GM21367 (cell line): ENCODE results near the gene BCL7C.
"Not testable (repeated sequence)": the region's sequence is repeated elsewhere in the genome, so short reads cannot be mapped to it uniquely, and the experiment has no call there.

Experiments used
- ATAC-seq: cut with Tn5 transposase; IDR thresholded peaks from one replicate; pipeline ENCODE4 v1.9.1; 2021; ENCODE audit not compliant: unreplicated experiment

Gene BCL7C

DNA sequence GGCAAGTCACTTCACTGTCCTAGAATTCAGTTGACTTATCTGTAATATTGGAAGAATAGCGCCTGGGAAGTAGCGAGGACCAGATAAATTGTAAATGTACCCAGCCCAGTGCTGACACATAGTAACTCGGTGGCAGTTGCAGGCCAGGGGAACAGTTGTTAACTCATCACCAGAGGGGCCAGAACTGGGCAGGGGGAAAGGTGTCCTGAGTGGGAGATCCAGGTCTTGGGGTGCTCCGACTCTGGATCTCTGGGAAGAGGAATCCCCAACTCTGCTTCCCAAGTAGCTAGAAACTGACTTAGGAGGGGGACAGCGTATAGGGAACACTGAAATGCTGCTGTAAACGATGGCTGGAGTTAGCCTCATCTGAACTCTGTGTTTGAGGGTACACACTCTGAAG, 23.0 kb downstream of the BCL7C start:
- no peak for ATAC-seq

DNA sequence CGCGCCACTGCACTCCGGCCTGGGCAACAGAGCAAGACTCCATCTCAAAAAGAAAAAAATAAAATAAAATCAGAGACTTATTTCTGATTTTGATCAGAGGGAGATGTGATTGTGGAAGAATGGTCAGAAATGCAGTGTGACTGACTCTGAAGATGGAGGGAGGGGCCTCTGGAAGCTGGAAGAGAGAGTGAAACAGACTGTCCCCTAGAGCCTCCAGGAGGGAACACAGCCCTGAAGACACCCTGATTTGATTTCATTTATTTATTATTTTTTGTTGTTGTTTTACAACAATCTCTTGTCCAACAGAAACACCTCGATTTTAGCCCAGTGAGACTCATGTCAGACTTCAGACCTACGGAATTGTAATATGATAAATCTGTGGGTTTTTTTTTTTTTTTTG, 26.1 kb downstream of the BCL7C start:
- ATAC-seq: no peak

DNA sequence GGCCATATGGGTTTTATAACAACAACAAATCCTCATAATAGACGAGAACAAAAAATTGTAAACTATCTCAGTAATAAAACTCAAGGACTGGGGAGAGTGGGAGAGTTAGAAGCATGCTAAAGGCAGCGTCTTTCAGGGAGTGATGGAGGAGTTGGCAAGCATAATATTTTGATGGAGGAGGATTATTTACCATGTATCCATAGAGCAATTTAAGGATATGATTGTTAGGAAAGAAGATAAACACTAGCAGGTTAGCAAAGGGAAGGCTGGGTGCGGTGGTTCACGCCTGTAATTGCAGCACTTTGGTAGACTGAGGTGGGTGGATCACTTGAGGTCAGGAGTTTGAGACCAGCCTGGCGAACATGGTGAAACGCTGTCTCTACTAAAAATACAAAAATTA, 27.8 kb downstream of the BCL7C start:
- ATAC-seq: no peak

DNA sequence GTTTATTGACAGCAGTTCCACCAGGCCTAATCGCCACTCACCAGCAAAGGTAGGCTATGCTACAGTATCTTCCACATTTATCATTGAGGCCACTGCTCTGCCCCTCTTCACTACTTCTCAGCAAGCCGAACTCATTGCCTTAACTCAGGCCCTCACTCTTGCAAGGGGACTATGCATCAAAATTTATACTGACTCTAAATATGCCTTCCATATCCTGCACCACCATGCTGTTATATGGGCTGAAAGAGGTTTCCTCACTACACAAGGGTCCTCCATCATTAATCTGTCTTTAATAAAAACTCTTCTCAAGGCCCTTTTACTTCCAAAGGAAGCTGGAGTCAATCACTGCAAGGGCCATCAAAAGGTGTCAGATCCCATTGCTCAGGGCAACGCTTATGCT, 30.7 kb downstream of the BCL7C start:
- not testable (repeated sequence) for ATAC-seq

DNA sequence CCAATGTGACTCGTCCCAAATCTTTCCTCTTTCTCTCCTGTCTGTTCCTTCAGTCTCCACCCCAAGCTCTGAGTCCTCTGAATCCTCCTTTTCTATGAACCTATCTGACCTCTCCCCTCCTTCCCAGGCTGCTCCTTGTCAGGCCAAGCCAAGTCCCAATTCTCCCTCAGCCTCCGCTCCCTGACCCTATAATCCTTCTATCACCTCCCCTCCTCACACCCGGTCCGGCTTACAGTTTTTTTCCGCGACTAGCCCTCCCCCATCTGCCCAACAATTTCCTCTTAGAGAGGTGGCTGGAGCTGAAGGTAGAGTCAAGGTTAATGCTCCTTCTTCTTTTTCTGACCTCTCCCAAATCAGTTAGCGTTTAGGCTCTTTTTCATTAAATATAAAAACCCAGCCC, 33.1 kb downstream of the BCL7C start:
- ATAC-seq: not testable (repeated sequence)

DNA sequence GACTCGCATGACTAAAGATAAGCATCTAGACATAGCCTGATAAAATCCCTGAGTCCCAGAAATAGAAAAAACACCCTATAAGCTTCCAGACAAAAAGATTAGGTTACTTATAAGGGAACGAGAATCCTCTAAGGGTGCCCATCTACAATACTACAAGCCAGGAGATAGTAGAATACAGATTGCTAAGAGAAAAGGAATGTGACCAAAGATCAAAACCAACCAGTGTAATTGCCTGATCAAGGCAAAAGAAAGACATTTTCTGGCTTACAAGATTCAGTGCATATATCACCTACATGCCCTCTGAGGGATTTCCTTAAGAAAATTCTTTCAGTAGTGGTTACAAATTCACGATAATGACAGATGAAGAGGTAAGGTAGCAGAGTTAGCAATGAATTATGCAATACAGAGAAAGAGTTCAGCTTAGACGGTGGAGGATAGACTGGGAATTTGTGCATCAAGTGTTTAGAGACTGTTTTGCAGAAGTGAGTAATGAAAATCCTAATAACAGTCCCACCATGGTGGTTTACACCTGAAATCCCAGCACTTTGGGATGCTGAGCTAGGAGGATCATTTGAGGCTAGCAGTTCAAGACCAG, 35.0 kb downstream of the BCL7C start:
- ATAC-seq: no peak

DNA sequence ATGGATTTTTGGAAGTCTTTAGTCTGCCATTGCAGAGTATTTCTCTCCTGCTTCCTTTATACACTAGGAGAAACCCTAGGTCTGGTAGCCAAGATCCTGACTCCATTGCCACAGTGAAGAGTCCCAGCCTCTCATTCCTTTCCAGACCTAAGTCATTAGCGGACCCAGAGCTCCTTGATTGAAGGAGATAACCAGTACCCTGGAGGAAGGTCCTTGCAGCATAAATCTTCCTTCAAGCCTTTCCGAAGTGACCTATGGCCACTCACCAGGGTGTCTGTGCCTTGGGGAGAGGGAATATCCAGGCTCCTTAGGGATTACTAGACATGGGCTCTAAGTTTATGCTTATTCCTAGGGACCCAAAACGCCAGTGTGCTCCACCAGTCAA, 35.8 kb downstream of the BCL7C start:
- no peak for ATAC-seq

DNA sequence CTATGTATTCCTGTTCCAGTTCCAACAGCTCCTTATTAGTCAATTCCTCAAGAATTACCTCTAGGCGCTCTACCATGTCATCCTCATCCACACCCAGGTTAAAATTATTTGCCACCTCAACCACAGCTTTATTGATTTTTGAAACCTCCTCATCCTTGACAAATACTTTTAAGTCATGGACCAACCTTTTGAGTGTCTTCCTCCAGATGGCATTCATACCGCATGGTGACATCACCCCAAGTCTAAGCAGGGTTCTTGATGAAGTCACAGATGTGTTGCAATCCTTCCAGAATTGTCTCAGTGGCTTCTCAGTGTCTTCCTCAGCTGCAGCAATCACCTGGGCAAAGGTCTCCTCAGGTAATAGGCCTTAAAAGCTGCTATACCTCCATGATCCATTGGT, 40.1 kb downstream of the BCL7C start:
- no peak for ATAC-seq

DNA sequence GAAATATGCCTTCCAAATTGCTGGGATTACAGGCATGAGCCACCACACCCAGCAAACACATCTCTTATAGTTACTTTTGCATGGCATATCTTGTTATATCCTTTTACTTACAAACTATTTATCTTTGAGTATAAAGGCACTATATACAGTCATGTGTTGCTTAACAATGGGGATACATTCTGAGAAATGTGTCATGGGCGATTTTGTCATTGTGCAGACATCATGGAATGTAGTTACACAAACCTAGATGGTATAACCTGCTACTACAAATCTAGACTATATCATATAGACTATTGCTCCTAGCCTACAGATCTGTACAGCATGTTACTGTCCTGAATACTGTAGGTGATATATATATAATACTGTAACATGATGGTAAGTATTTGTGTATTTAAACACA, 43.6 kb downstream of the BCL7C start:
- ATAC-seq: no peak

DNA sequence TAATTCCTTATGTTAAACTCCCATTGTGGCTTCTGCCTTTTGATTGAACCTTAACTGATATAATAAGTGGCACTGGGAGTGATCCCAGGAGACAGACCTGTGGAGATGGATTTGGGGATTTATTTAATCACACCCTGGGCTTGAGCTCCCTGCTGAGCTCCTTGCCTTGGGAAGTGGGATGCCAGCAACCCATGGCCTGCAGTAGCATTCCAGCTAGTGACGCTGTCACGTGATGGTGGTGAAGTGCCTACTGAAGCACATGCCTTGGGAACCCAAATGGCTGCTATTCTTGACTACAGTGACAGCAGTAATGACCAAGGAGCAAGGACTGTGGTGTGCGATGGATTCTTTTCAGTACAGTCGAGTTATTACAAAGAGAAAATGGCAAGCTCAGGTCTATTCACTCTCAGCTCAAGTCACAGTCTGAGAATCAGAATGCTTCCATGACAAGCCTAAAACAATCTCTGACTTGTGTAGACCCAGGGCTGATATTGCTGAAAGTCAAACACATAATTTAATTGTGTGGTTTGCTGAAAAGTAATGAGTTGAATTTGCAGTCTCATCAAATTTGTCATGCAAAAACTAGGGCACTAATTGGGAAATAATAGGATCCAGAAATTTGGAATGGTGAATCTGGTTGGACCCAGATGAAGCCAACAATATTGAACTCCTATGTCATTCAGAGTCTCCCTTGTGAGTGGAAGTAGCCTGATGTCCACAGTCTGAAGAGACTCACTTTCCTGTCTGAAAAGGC, 47.1 kb downstream of the BCL7C start:
- ATAC-seq: no peak

DNA sequence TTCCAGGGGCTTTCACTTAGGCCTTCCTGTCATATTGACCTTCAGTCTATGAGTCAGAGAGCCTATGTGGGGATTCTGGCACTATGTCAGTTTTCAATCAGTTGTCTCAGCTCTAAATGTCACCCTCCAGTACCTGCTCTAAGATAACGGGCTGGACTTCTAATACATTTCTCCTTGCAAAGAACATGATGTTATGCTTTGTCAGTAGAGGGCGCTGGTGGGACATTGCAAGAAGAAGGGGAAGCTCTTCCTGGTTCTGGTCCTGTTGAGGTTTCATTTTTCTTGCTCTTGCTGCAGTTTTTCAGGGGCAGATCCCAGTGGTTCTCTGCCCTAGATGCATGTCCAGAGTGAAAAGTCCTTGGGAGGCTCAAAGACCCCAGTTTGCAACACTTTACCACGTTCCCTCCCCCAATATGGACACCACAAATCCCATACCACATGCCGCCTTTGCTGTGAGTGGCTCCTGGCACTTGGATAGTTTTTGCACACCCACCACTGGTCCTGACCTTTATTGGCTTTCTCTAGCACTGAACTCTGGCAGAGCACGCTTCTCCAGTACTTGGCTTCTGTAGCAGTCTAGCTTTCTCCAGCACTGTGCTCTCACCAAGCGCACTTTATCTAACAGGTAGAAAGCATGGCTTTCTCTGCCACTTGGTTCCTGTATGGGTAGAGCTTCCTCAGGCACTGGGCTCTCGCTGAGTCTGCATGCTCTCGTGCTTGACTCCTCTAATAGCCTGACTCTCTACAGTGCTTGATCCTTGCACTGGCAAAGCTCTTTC, 49.0 kb downstream of the BCL7C start:
- no peak for ATAC-seq

DNA sequence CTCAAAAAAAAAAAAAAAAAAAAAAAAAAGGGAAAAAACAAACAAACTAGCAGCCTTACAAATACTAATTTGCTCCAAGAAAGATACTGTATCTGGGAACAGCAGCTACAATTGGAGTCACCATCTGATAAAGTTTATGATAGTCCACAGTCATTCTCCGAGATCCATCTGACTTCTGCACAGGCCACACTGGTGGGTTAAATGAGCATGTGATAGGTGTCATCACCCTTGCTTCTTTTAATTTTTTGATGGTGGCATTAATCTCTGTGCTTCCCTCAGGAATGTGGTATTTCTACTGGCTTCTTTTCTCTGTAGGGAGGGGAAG, 49.6 kb downstream of the BCL7C start:
- no peak for ATAC-seq

DNA sequence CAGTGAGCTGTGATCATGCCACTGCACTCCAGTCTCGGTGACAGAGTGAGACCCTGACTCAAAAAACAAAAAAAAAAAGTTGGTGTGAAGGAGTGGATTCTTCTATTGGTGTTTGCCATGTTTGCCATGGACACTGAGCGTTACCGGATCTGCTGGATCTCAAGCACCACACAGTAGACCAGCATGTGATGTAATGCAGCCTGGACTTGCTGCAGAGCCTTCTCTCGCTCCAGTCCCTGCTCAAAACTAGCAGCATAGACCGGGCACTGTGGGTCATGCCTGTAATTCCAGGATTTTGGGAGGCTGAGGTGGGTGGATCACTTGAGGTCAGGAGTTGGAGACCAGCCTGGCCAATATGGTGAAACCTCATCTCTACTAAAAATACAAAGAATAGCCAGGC, 50.4 kb downstream of the BCL7C start:
- no peak for ATAC-seq

DNA sequence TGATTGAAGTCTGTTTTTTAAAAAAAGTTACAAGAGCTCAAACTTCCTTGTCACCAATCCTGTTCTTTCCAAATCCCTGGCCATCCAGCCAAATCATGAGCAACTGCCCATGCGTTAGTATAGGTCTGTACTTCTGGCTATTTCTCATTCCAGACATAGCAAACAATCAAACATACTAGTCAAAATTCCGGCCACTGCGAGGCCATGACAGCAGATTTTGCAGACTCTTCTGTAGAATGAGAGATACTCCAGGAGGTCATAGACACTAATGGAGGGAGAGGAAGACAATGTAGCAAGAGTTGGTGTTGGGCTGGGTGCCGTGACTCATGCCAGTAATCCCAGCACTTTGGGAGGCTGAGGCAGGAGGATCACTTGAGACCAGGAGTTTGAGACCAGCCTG, 50.9 kb downstream of the BCL7C start:
- no peak for ATAC-seq

DNA sequence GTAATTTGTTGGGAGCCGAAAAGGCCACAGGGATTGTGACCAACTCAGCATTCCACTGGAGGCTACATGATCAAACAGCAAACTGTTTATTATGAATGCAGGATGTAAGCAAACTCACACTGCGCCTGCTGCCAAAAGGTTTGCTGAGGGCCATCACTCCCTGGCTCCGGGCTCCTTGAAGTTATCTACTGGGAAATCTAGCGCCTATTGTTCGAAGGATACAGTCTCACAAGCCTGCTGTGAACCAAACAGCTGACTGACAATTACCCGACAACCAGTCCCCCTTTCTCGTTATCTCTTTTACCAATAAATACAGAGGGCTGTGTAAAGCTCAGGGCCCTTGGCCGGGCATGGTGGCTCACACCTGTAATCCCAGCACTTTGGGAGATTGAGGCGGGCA, 52.5 kb downstream of the BCL7C start:
- no peak for ATAC-seq

DNA sequence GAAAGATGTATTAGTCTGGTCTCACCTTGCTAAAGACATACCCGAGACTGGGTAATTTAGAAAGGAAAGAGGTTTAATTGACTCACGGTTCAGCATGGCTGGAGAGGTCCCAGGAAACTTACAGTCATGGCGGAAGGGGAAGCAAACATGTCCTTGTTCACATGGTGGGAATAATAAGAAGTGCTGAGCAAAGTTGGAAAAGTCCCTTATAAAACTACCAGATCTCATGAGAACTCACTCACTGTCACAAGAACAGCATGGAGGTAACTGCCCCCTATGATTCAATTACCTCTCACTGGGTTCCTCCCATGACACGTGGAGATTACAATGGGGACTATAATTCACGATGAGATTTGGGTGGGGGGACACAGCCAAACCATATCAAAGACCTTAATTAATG, 53.3 kb downstream of the BCL7C start:
- ATAC-seq: no peak

DNA sequence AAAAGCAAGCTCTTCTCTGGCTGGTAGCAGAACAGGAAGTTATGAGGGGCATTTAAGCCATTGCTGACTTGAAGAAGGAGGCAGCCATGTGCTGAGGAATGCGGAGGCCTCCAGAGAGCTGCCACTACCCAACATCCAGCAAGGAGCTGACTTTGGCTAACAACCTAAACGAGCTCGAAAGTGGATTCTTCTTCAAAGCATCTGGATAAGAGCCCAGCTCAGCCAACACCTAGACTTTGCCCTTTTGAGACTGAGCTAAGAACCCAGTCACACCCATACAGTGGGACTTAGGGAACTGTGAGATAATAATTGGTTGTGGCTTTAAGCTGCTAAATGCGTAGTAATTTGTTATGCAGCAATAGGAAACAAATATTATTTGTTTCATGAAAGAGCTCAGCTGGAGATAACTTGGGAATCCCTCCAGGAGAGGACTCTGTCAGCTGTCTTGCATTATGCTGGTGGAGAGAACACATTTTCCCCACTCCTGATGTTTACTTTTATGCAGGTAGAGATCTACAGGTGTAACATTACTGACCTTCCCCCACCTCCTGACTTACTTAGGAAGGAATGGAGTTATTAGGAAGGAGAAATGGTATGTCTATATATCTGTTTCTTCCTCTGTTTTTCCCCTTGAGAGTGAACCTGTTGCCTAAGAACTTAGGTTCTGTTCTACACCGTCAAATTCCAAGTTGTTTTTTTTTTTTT, 54.2 kb downstream of the BCL7C start:
- no peak for ATAC-seq

DNA sequence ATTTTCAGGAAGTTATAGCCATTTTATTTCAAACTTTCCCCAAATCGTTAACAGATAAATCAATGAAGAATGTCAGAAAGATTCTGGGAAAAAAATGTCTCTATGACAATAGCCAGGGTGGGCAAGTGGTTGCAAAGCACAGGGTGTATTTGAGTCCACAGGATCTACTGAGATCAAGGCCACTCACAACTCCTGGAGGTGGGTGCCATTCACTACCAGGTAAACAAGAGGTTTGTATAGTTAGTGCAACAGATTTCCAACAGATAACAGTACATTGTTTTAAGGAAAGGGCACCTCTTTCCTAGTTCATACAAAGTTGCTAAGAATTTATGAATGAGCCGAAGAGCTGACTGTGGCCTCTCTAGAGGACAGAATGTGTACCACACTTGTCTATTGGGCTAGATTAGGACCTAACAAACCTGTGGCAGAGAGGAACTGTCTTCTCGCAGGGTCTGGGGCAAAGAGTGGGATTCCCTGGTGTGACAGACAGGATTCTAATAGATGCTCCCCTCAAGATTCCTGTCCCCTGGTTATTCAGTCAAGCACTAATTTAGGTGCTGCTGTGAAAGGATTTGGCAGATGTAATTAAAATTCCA, 54.9 kb downstream of the BCL7C start:
- ATAC-seq: no peak

DNA sequence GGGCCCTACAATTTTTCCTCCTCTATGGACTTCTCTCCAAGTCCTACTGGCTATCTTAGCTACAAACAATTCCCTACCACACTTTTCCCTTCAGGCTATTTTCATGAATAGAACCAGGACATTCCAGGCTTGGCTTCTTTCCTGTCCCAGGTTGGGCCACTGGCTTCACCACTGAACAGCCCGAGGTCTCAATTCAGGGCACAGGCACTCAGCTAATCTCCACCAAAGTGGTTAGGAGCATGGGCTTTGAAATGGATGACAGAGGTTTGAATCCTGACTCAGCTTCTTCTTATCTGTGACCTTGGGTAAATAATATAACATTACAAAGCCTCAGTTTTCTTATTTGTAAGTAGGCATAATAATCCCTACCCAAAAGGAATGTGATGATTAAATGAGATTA, 56.0 kb downstream of the BCL7C start:
- no peak for ATAC-seq
